ENCODE results near the gene LCP2.

DNA sequence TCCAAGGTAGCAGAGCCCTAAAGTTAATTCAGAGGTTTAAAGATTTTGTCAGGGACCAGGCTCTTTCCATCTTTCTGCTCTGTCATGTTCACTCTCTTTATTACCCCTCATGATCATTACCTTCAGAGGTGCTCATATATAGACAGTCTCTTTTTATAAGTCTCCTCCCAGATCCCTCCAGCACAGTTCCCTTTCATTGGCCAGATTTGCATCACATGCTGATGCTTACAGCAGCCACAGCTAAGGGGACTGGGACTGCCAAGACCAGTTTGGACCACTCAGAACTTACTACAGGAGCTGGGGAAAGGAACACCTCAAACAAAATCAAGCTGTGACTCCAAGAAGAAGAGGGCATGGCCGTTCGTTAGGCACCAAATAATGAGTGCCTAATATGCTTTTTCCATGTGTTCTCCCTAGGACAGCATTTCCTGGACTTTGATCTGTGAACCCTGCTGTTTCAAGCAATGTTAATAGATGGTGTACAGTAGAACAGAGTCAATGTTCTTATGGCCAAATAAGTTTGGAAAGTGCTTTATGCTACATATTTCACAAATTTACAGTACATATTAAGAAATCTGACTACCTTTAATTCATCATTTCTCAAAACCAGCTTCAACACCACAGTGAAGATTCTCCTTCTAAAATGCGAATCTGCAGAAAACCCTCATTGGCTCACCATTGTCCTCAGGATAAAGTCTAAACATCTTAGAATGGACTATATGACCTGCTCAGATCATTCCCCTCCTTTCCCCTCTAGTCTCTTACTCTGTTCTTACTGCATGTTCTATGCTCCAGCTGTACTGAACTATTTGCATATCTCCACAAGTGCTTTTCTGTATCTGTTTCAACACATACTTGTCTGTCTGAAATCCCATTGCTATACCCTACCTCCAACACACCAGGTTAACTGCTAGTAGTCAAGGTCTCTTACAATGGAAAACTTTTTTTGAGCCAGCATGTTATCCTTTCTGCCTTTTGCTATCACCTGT, 61.4 kb downstream of the LCP2 start:
- no peak for TF ChIP-seq POLR2A (IDR thresholded peaks at IDR 0.05; ENCODE audit: low read length)
- no peak for TF ChIP-seq GATA1 (IDR thresholded peaks at IDR 0.05; ENCODE audit: low read depth, low read length)
